ENCODE results near the gene RELA. TPM values are rescaled to one million over a fixed set of nuclear protein-coding genes. Genes with fewer than 3 reads are reported as not detected.

Gene RELA
- polyA plus RNA-seq, 2 of the 4 experiments (the other 2 are of a cell fraction) = 28.9 to 55.1 TPM

DNA sequence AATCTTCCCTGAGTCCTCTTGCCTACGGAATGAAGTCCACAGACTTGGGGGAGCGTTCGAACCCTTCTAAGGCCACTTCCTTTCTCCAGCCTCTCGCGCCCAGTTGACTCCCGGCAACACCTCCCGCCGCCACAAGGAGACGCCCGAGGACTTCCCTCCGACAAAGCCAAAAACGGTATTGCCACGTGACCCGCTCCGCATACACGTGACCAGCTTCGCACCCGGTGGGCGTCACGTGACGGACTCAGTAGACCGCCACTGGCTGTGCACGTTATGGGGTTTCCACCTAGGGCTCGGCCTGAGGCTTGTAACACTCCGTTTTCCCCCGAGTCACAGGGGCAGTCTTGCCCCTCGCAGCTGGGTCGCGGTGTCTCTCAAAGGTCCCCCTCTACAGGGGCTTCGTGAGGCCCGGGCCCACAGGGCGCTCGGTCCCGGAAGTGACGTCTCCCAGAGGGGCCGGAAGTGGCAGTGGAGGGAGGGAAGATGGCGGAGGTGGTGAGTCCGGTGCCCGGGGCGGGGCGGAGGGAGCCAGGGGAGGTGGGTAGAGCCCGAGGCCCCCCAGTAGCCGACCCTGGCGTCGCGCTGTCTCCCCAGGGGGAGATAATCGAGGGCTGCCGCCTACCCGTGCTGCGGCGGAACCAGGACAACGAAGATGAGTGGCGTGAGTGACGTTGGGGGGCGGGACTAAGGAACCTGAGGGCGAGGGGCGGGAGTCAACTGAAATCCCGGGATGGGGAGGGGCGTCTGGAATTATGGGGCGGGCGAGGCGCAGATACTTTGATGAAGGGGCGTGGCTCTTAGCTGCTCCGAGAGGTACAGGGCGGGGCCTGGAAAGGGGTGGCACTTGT, 49.3 kb upstream of the RELA start, which contains the start of gene KAT5:
Gene KAT5 (plus strand): TSS at position 468 of the 848 bp plus-strand sequence. CDS start 16 bp downstream, at position 484.
- peaks cover 15% of the 10 kb centered on the region for H3K4me1 ChIP-seq
- DNase-seq (ENCODE audit: low read depth in 1 of 2, low spot score in 1 of 2) (peak; percentile 93 to 99), FAIRE-seq (no peak), ATAC-seq (peak; percentile 88 to 92)
- 2% methylated on average over 38 of the region's 65 CpGs for WGBS (ENCODE audit: missing lambda C conversion rate)
- POLR2A ChIA-PET = interaction anchor here (0.5 to 3.5 kb wide), 27 partner anchors 8 to 339 kb away, joined by 3 to 29 read pairs (median 4); partner anchors contain the start of genes AP5B1, CCDC85B, FIBP and RELA
- H3K27ac ChIP-seq = peak within 1 kb of the TSS; percentile 97 to 99
- H3K4me3 ChIP-seq = peak within 1 kb of the TSS; percentile 60
- peak within 1 kb of the TSS; percentile 93 for H3K4me2 ChIP-seq
- no peaks in the 10 kb centered on the region for H3K9me3 ChIP-seq
- CTCF ChIA-PET = interaction anchor here (0.6 to 16.0 kb wide), 63 partner anchors 9 to 1737 kb away, joined by 3 to 222 read pairs (median 5); partner anchors contain the start of genes AP5B1, CCDC85B, FIBP and FOSL1
- TF ChIP-seq, protein P1, sequence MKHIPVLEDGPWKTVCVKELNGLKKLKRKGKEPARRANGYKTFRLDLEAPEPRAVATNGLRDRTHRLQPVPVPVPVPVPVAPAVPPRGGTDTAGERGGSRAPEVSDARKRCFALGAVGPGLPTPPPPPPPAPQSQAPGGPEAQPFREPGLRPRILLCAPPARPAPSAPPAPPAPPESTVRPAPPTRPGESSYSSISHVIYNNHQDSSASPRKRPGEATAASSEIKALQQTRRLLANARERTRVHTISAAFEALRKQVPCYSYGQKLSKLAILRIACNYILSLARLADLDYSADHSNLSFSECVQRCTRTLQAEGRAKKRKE (CRISPR knock-in tag; IDR thresholded peaks at IDR 0.05; ENCODE audit: low read depth) = no peak
- TF ChIP-seq TFCP2L1 (CRISPR knock-in tag; IDR thresholded peaks at IDR 0.05) = peak; percentile 90
- TF ChIP-seq FOSL2 (IDR thresholded peaks at IDR 0.05) = no peak
- TF ChIP-seq FOSL2 (CRISPR knock-in tag; IDR thresholded peaks at IDR 0.05) = no peak; the same call in 1 of the 2 replicates
- TF ChIP-seq, protein P2, sequence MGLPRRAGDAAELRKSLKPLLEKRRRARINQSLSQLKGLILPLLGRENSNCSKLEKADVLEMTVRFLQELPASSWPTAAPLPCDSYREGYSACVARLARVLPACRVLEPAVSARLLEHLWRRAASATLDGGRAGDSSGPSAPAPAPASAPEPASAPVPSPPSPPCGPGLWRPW (IDR thresholded peaks at IDR 0.05) = no peak
- TF ChIP-seq CBX8 (IDR thresholded peaks at IDR 0.05) = no peak
- no peak for TF ChIP-seq EHMT2 (IDR thresholded peaks at IDR 0.05; ENCODE audit: low read depth)
- TF ChIP-seq, protein P3, sequence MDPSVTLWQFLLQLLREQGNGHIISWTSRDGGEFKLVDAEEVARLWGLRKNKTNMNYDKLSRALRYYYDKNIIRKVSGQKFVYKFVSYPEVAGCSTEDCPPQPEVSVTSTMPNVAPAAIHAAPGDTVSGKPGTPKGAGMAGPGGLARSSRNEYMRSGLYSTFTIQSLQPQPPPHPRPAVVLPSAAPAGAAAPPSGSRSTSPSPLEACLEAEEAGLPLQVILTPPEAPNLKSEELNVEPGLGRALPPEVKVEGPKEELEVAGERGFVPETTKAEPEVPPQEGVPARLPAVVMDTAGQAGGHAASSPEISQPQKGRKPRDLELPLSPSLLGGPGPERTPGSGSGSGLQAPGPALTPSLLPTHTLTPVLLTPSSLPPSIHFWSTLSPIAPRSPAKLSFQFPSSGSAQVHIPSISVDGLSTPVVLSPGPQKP (IDR thresholded peaks at IDR 0.05; ENCODE audit: low read depth, low read length) = no peak
- no peak for TF ChIP-seq POLR2AphosphoS2 (conservative IDR thresholded peaks at IDR 0.05; ENCODE audit: low read length)
- TF ChIP-seq, protein P4, sequence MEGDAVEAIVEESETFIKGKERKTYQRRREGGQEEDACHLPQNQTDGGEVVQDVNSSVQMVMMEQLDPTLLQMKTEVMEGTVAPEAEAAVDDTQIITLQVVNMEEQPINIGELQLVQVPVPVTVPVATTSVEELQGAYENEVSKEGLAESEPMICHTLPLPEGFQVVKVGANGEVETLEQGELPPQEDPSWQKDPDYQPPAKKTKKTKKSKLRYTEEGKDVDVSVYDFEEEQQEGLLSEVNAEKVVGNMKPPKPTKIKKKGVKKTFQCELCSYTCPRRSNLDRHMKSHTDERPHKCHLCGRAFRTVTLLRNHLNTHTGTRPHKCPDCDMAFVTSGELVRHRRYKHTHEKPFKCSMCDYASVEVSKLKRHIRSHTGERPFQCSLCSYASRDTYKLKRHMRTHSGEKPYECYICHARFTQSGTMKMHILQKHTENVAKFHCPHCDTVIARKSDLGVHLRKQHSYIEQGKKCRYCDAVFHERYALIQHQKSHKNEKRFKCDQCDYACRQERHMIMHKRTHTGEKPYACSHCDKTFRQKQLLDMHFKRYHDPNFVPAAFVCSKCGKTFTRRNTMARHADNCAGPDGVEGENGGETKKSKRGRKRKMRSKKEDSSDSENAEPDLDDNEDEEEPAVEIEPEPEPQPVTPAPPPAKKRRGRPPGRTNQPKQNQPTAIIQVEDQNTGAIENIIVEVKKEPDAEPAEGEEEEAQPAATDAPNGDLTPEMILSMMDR (IDR thresholded peaks at IDR 0.05) = peak; percentile 94
- peak; percentile 35; the same call in 1 of the 2 replicates for TF ChIP-seq EHF (CRISPR knock-in tag; IDR thresholded peaks at IDR 0.05)
- TF ChIP-seq, protein P5, sequence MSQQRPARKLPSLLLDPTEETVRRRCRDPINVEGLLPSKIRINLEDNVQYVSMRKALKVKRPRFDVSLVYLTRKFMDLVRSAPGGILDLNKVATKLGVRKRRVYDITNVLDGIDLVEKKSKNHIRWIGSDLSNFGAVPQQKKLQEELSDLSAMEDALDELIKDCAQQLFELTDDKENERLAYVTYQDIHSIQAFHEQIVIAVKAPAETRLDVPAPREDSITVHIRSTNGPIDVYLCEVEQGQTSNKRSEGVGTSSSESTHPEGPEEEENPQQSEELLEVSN (IDR thresholded peaks at IDR 0.05; ENCODE audit: borderline replicate concordance, low read depth) = peak; percentile 96
- no peak for TF ChIP-seq ZC3H11A (IDR thresholded peaks at IDR 0.05)
- peak; percentile 70 for TF ChIP-seq KDM5A (IDR thresholded peaks at IDR 0.05)
- peak; percentile 89 for TF ChIP-seq SMC3 (IDR thresholded peaks at IDR 0.05)
- no peak for TF ChIP-seq CEBPB (IDR thresholded peaks at IDR 0.05)
- TF ChIP-seq, protein P6, sequence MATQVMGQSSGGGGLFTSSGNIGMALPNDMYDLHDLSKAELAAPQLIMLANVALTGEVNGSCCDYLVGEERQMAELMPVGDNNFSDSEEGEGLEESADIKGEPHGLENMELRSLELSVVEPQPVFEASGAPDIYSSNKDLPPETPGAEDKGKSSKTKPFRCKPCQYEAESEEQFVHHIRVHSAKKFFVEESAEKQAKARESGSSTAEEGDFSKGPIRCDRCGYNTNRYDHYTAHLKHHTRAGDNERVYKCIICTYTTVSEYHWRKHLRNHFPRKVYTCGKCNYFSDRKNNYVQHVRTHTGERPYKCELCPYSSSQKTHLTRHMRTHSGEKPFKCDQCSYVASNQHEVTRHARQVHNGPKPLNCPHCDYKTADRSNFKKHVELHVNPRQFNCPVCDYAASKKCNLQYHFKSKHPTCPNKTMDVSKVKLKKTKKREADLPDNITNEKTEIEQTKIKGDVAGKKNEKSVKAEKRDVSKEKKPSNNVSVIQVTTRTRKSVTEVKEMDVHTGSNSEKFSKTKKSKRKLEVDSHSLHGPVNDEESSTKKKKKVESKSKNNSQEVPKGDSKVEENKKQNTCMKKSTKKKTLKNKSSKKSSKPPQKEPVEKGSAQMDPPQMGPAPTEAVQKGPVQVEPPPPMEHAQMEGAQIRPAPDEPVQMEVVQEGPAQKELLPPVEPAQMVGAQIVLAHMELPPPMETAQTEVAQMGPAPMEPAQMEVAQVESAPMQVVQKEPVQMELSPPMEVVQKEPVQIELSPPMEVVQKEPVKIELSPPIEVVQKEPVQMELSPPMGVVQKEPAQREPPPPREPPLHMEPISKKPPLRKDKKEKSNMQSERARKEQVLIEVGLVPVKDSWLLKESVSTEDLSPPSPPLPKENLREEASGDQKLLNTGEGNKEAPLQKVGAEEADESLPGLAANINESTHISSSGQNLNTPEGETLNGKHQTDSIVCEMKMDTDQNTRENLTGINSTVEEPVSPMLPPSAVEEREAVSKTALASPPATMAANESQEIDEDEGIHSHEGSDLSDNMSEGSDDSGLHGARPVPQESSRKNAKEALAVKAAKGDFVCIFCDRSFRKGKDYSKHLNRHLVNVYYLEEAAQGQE (IDR thresholded peaks at IDR 0.05) = no peak; the same call in 1 of the 2 replicates
- TF ChIP-seq MAZ (IDR thresholded peaks at IDR 0.05; ENCODE audit: borderline replicate concordance, low read depth, low read length) = peak; percentile 67; the same call in 1 of the 2 replicates
- TF ChIP-seq RAD21 (conservative IDR thresholded peaks at IDR 0.05 in 1 of 2, IDR thresholded peaks at IDR 0.05 in 1 of 2) = peak; percentile 93 to 94
- TF ChIP-seq EP300 (IDR thresholded peaks at IDR 0.05) = no peak
- TF ChIP-seq ZNF302 (CRISPR knock-in tag; IDR thresholded peaks at IDR 0.05) = no peak
- TF ChIP-seq HOXA7 (CRISPR knock-in tag; IDR thresholded peaks at IDR 0.05) = no peak
- TF ChIP-seq HOXB5 (CRISPR knock-in tag; IDR thresholded peaks at IDR 0.05) = peak; percentile 54; the same call in 1 of the 2 replicates
- TF ChIP-seq HEYL (CRISPR knock-in tag; IDR thresholded peaks at IDR 0.05) = peak; percentile 72; the same call in 1 of the 2 replicates
- peak; percentile 62; the same call in 1 of the 2 replicates for TF ChIP-seq MYC (IDR thresholded peaks at IDR 0.05; ENCODE audit: borderline replicate concordance, low read length)
- TF ChIP-seq GATA3 (IDR thresholded peaks at IDR 0.05; ENCODE audit: borderline replicate concordance) = peak; percentile 29; the same call in 1 of the 2 replicates
- no peak for TF ChIP-seq RFX5 (IDR thresholded peaks at IDR 0.05)
- TF ChIP-seq TP53 (CRISPR knock-in tag; IDR thresholded peaks at IDR 0.05) = peak; percentile 85; the same call in 1 of the 2 replicates
- TF ChIP-seq, protein P7, sequence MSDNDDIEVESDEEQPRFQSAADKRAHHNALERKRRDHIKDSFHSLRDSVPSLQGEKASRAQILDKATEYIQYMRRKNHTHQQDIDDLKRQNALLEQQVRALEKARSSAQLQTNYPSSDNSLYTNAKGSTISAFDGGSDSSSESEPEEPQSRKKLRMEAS (IDR thresholded peaks at IDR 0.05) = peak; percentile 99
- peak; percentile 100 for TF ChIP-seq NPAS2 (CRISPR knock-in tag; IDR thresholded peaks at IDR 0.05; ENCODE audit: borderline replicate concordance)
